ENCODE measurements around the gene MTX3.

MTX3 gene

DNA sequence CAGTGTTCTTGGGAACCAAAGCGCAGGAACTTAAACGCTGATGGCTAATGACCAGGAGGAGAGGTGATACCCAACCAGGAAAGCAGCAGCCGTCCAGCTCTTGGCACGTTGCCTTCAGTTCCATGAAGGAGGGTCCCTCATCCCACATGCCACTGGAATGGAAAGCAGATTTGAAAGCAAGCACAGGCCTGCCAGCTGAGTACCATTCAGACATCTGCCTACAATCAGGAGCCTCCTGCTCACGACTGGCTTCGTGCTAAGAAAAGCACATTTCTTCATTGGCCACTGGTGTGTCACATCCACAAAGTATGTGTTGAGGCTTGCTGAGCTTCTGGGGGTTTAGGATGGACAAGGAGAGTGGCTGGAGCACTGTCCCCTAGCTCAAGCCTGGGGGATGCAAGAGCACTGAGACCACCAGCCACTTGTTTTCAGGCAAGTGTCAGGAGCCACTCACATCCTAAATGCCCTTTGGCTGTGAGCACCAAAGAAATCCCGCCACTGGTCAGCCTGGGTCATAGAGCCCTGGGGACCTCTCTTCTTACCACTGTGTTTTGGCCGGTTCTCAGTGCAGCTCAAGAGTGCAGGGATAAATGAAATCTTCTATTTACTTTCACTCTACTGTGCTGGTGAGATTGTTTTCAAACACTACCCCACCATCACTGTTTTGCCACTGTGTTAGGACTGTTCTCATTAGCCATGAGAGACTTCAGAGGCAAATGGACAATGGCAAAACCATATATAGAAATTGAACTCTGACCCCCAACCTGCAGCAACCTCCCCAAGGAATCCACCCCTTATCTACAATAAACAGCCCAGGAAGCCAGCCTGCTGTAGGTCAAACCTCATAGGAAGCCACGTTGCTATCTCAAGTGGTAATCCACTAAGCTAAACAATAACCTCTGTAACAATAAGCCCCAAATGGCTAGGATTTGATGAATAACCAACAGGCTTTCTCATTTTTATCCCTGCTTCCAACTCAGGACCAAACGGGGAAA lies 58.3 kb downstream of the MTX3 start:
- peak; percentile 75 for DNase-seq

DNA sequence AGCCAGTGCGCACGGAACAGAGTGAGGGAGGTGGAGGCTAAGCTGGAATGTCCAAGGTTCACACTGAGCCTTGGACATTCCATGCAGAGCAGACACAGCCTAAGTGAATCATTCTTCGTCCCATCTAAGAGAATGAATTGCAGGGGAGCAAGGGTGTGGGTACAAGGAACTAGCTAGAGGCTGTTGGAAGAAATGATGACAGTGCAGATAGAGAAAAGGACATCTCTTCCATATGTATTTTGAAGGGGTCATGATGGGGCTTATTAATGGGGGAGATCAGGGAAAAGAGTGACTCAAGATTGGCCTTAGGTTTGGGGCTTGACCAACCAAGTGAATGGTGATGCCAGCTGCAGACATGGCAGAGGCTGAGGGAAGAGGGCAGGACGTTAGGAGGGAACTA lies 59.2 kb downstream of the MTX3 start:
- no peak for DNase-seq

DNA sequence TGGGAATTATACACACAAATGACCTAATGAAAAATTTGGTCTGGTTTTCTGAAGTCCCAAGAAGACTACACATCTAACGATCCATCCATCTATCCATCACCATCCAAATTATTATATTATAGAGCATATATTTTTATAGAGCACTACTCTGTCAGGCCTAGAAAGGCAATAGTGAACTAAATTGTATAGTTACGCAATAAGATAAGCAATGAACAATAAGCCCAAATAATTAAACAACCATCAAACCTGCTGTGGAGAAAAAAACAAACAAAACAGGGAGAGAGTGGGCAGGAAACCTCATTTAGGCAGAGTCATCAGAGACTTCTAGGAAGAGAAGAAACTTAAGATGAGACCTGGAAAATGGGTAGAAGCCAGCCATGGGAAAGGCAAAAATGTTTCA lies 59.7 kb downstream of the MTX3 start:
- DNase-seq, result no peak

GRCh38 chr5:79929095-79929494 lies 62.0 kb downstream of the MTX3 start:
- peak; percentile 75 for DNase-seq

Measured in DMS 273 treated with DMSO at 0.1 percent for 48 hours (cell line).